ENCODE data around the gene ADAM19. TPM values are rescaled to one million over a fixed set of nuclear protein-coding genes. Genes with fewer than 3 reads are reported as not detected.

Gene ADAM19
- total RNA-seq, 2 donors from 2014 or later = 13.1 to 49.5 TPM

- H3K9me3 ChIP-seq = no peaks in the 10 kb centered on the region
- H3K4me1 ChIP-seq = peaks cover 0 to 47% of the 10 kb centered on the region in 2 donors
- DNase-seq (ENCODE audit: low spot score) = no peak
- peaks cover 8% of the 10 kb centered on the region for H3K36me3 ChIP-seq
- TF ChIP-seq CTCF (IDR thresholded peaks at IDR 0.05) = no peak
- H3K27ac ChIP-seq = no peak overlapping the region
- H3K27me3 ChIP-seq = no peaks in the 10 kb centered on the region
- H3K4me3 ChIP-seq = no peak overlapping the region
Measured at GRCh38 chr5:157552650-157553049, 22.9 kb downstream of the ADAM19 start.

- Histone ChIP-seq H3K27me3 (no peaks in the 10 kb centered on the region), H3K27ac (peak overlapping the region; percentile 77 to 86), H3K4me1 (peaks cover 0 to 66% of the 10 kb centered on the region in 2 donors), H3K36me3 (no peaks in the 10 kb centered on the region), H3K4me3 (no peak overlapping the region), H3K9me3 (no peaks in the 10 kb centered on the region)
- DNase-seq (ENCODE audit: low spot score) = no peak
- TF ChIP-seq CTCF (IDR thresholded peaks at IDR 0.05) = no peak
Measured at GRCh38 chr5:157550663-157551062, 24.9 kb downstream of the ADAM19 start.

DNA sequence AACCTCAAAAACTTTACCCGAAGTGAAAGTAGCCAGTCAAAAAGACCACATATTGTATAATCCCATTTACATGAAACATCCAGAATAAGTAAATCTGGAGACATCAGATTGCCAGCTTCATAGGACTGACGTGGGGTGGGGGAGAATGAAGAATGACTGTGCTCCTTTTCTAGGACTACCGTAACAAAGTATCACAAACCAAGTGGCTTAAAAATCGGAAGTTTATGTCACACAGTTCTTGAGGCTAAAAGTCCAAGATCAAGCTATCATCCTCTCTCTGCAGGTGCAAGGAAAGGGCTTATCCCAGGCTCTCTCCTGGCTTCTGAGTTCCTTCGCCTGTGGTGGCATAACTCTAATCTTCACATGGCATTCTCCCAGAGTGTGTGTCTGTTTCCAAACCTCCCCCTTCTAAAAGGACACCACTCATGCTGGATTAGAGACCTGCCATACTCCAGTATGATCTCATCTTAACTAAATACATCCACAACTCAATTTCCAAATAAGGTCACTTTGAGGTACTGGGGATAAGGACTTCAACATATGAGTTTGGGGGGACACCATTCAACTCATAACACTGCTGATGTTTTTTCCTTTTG lies 25.5 kb downstream of the ADAM19 start:
- H3K27me3 ChIP-seq = no peaks in the 10 kb centered on the region
- H3K36me3 ChIP-seq = no peaks in the 10 kb centered on the region
- no peaks in the 10 kb centered on the region for H3K9me3 ChIP-seq
- peak overlapping the region; percentile 77 to 86 for H3K27ac ChIP-seq
- H3K4me3 ChIP-seq = no peak overlapping the region
- DNase-seq (ENCODE audit: low spot score) = no peak
- H3K4me1 ChIP-seq = peaks cover 0 to 66% of the 10 kb centered on the region in 2 donors
- no peak for TF ChIP-seq CTCF (IDR thresholded peaks at IDR 0.05)

DNA sequence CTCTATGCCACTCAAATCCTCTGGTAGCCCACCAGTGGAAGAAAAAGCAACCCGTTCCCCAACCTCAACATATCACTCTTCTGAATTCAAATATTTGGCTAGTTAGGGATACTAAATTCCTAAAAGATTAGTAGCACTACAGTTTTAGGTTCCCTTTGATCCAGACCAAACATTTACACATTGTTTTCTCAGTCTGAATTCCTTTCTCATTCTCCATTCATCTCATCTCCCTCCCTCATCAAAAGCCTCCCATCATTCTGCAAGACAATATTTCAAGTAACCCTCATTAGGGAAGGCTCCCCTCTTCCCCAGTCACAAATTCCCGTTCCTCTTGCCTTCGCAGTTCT lies 26.3 kb downstream of the ADAM19 start:
- H3K4me1 ChIP-seq = peaks cover 0 to 64% of the 10 kb centered on the region in 2 donors
- peak overlapping the region; percentile 77 to 86 for H3K27ac ChIP-seq
- DNase-seq (ENCODE audit: low spot score) = no peak
- no peaks in the 10 kb centered on the region for H3K27me3 ChIP-seq
- no peak for TF ChIP-seq CTCF (IDR thresholded peaks at IDR 0.05)
- H3K4me3 ChIP-seq = no peak overlapping the region
- no peaks in the 10 kb centered on the region for H3K36me3 ChIP-seq
- H3K9me3 ChIP-seq = no peaks in the 10 kb centered on the region

DNA sequence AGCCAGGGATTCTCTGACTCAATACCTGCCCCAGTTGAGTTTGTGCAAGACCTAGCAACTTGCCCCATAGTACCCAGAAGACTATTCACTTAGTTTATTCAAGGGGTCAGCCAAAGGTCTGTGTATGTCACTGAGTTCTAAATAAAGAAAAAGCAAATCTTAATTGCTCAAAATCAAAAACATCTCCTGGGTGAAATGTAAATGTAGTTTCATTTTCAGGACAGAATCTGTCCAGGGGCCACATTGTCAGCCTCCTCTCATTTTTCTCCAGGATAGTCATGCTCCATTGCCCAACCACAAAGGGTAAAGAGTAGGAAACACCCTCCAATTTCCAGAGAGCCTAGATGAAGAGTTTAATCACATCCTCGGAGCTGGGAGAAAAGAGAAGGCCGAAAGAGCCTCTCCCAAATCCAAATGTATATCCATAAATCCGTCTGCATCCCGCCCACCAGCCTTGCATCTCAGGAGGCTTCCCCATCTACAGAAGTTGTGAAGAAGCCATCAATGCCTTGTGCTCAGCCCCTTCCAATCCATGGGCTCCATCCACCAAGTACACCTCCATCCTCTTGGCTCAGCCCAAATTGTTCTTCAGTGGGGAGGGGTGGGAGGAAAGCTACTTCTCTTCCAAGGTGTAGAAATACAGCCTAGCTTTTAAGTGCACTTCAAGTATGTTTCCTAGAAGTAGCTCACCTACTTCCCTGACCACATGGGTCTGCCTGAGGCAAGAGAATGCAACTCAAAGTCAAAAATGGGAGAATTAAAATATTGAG lies 26.9 kb downstream of the ADAM19 start:
- TF ChIP-seq CTCF (IDR thresholded peaks at IDR 0.05) = no peak
- peak overlapping the region; percentile 77 to 86 for H3K27ac ChIP-seq
- H3K27me3 ChIP-seq = no peaks in the 10 kb centered on the region
- peaks cover 0 to 66% of the 10 kb centered on the region in 2 donors for H3K4me1 ChIP-seq
- no peak for DNase-seq (ENCODE audit: low spot score)
- H3K36me3 ChIP-seq = no peaks in the 10 kb centered on the region
- no peaks in the 10 kb centered on the region for H3K9me3 ChIP-seq
- no peak overlapping the region for H3K4me3 ChIP-seq
